Heart right ventricle (tissue), 16 donors: ENCODE data around the gene SIK1. TPM values are rescaled to one million over a fixed set of nuclear protein-coding genes. Genes with fewer than 3 reads are reported as not detected.
"Not testable (repeated sequence)": the region's sequence is repeated elsewhere in the genome, so short reads cannot be mapped to it uniquely, and the experiment has no call there.

ENCODE experiments used
- ATAC-seq, 8 donors: fragments of 200-7000 bp; cut with Tn5 transposase; one replicate each; pipeline ENCODE4 v1.9.1; 2020; ENCODE audit warnings: mild to moderate bottlenecking in 8 of 8, moderate library complexity in 8 of 8, moderate number of reproducible peaks in 1 of 8
- DNase-seq, 2 donors: peaks; one replicate each; pipeline ENCODE4 v3.0.0-alpha.2; 2020
- H3K27ac ChIP-seq, 10 donors: fragments of 200-600 bp; sonication (generic) in 2 of 10; one replicate each; pipeline versions ENCODE4 v1.5.0 to v1.8.0; 2020 to 2022; ENCODE audit warnings: mild to moderate bottlenecking in 3 of 10
- H3K27me3 ChIP-seq, 7 donors: fragments of 200-600 bp; one replicate each; pipeline ENCODE4 v1.8.0; 2021 to 2022; ENCODE audit warnings: mild to moderate bottlenecking in 2 of 7
- H3K36me3 ChIP-seq, 9 donors: fragments of 200-600 bp; sonication (generic) in 1 of 9; one replicate each; pipeline versions ENCODE4 v1.5.0 to v1.8.0; 2020 to 2022; ENCODE audit warnings: mild to moderate bottlenecking in 2 of 9
- H3K4me1 ChIP-seq, 9 donors: fragments of 200-600 bp; sonication (generic) in 1 of 9; one replicate each; pipeline versions ENCODE4 v1.5.0 to v1.8.0; 2020 to 2022; ENCODE audit warnings: mild to moderate bottlenecking in 4 of 9
- H3K4me3 ChIP-seq, 10 donors: fragments of 200-600 bp; sonication (generic) in 2 of 10; one replicate each; pipeline versions ENCODE4 v1.5.0 to v1.8.0; 2020 to 2022; ENCODE audit warnings: mild to moderate bottlenecking in 7 of 10, moderate library complexity in 2 of 10
- H3K9me3 ChIP-seq, 11 donors: fragments of 200-600 bp in 10 of 11; sonication (generic) in 2 of 11; one replicate each; pipeline versions ENCODE4 v1.5.0 to v1.8.0; 2013 to 2022; ENCODE audit warnings: mild to moderate bottlenecking in 2 of 11, control low read depth in 1 of 11, moderate library complexity in 1 of 11
- WGBS, 2 donors: extraction: QIAGEN DNeasy Blood & Tissue Kit; methylation state at CpG; one replicate each; pipeline ENCODE4 v1.1.7; 2013; ENCODE audit warnings: inconsistent platforms in 1 of 2; 5-methylcytosine and 5-hydroxymethylcytosine counted together
- intact Hi-C, 10 donors: fragments of 100-400 bp; cut with DNase I; formaldehyde crosslinking; loops; one replicate each; pipeline versions ENCODE4 v1.11.1 to v1.14.2; 2022
- polyA plus RNA-seq, 2 donors: library from polyadenylated mRNA; stranded (reverse); fragments of 200-250 nt; gene quantifications; one replicate each; pipeline ENCODE4 v1.2.3, GENCODE V29; 2013
- total RNA-seq, 10 donors: library from RNA; stranded (reverse); fragmentation: NEBNext Ultra II Directional in 3 of 10; extraction: Animal tissue kit (Norgen Biotek cat#: 25700) in 3 of 10; gene quantifications; one replicate each; pipeline versions ENCODE4 v1.2.1 to v1.2.4, GENCODE V29; 2021 to 2023
- donor health status: Arrhythmogenic right ventricular cardiomyopathy.
- donor health status: ischemic (EF 13 %, LVEDD 7.1; RV severe dilation, severe dysfunction).
- donor health status: healthy with polysubstance abuse.
- donor health status: DM: no; HTN: yes; CAD: no.
- donor health status: DM: no; HTN: no; CAD: no.
- donor health status: ischemic (EF 25% LVEDD 6.9; RV normal size, moderate dysfunction).
- donor health status: ischemic (EF 25% LVEDD 5.7; RV mildly dilated, moderate dysfunction).
- donor health status: healthy.
- donor health status: DM: yes; HTN: yes; CAD: no.
- donor health status: Ischemic cardiomyopathy.
- donor health status: ischemic (EF 35%, LVEDD 5.7; RV mildly dilated, moderate dysfunction).
- donor health status: nonischemic (EF 11% LVEDD 7.7; RV severe dilation, severe dysfunction).
- donor health status: DM: yes; HTN: yes; CAD: no.
- donor health status: PGD.
- donor health status: ischemic (EF 29% LVEDD 5.4; RV normal size, mild dysfunction).
- donor health status: nonischemic (EF 23%, LVEDD 6.1; RV moderate dilation, normal function).

The SIK1 gene
- total and polyA plus RNA-seq, 12 donors: 3.1 to 109 (median 16.4) TPM

GRCh38 chr21:43439316-43440075, 12.6 kb upstream of the SIK1 start:
- ATAC-seq: peak in 3 of 8 donors; percentile 18 to 65 (median 38)
- H3K27me3 ChIP-seq, H3K4me3 ChIP-seq, H3K36me3 ChIP-seq, H3K4me1 ChIP-seq, H3K9me3 ChIP-seq, intact Hi-C loops, H3K27ac ChIP-seq, DNase-seq: not testable (repeated sequence)
- WGBS, 2 donors: 65% methylated on average over 4 of the region's 6 CpGs; no CpG with 5 or more reads in 1 of the 2 donors

- intact Hi-C loops, H3K36me3 ChIP-seq, H3K27me3 ChIP-seq, H3K4me3 ChIP-seq, ATAC-seq, H3K27ac ChIP-seq, H3K9me3 ChIP-seq, H3K4me1 ChIP-seq, DNase-seq: not testable (repeated sequence)
- WGBS, 2 donors: no CpG with 5 or more reads among the region's 9 CpGs
Observed at GRCh38 chr21:43436272-43436671, 9.3 kb upstream of the SIK1 start.

DNA sequence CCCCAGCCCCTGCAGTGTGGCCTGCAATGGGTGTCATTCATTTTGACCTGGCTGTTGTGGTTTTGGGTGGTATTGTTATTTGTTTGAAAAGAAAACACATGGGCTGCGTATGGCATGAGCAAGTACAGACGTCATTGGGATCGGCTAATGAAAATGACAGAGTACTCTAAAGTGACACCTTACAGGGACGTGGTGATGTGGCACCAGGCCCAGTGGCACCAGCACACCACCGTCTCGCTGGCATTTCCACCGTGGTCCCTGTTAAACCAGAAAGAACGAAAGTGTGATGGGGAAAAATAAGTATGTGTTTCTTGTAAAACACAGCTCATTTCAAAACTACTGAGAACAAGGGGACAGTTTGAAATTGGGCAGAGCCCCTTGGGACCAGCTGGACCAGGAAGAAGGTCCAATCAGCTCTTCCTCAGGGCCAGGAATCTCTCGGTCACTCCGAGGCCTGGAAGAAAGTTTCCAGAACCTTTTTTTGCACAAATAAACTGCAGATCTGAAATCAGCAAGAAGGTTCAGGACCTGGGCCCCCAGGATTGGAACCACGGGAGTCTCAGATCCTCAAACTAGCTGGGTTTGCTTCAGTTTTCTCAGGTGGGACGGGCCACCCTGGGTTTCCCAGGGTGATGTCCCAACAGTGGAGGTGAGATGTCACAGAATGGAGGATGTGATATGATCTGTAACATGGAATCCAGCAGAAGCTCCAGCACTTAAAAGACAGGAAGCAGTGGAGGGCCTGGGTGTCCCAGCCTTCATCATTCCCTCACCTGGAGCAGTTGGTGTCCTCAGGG, 6.6 kb upstream of the SIK1 start:
- H3K36me3 ChIP-seq, ATAC-seq, H3K4me1 ChIP-seq, H3K27ac ChIP-seq, H3K9me3 ChIP-seq, H3K4me3 ChIP-seq, DNase-seq, intact Hi-C loops, H3K27me3 ChIP-seq: not testable (repeated sequence)
- 94% methylated on average over 1 of the region's 12 CpGs; no CpG with 5 or more reads in 1 of the 2 donors for WGBS, 2 donors

DNA sequence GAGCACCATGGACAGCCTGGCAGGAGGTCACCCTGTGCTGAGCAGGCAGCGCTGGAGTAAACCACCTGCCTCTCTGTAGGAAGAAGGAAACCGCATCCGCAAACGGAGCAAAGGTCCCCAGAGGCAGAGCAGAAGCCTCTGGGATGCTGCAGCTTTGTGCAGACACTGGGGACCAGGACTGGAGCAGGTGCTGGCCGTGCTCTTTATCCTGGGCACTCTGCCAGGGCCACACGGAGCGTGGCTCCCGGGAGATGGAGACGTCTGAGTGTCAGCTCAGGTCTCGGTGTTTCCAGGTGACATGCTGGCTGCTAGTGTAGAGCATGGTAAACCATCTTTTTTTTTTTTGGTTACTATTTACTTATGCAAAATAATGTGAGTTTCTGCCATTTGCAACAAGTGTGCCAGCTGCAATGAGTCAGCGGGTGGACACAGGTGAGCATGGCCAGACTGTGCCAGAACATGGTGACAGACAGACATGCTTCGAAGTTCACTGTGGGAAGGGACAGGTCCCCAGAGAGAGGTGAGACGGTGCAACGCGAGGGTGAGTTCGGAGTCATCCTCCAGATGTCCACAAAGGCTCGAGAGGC, 4.0 kb upstream of the SIK1 start:
- H3K27me3 ChIP-seq, DNase-seq, H3K9me3 ChIP-seq, H3K4me3 ChIP-seq, H3K4me1 ChIP-seq, ATAC-seq, H3K27ac ChIP-seq, H3K36me3 ChIP-seq, intact Hi-C loops: not testable (repeated sequence)
- 78% methylated on average over 11 of the region's 17 CpGs; no CpG with 5 or more reads in 1 of the 2 donors for WGBS, 2 donors

GRCh38 chr21:43428964-43429363, 2.0 kb upstream of the SIK1 start:
- H3K27me3 ChIP-seq, DNase-seq, ATAC-seq, H3K4me1 ChIP-seq, H3K9me3 ChIP-seq, intact Hi-C loops, H3K4me3 ChIP-seq, H3K27ac ChIP-seq, H3K36me3 ChIP-seq: not testable (repeated sequence)
- WGBS, 2 donors: no CpG with 5 or more reads among the region's 6 CpGs

- intact Hi-C loops: not testable (repeated sequence)
- WGBS, 2 donors: no CpG with 5 or more reads among the region's 53 CpGs
Observed at GRCh38 chr21:43427242-43427559, 270 bp upstream of the SIK1 start.

GRCh38 chr21:43426004-43426403, 927 bp downstream of the SIK1 start:
- H3K4me3 ChIP-seq, H3K9me3 ChIP-seq, DNase-seq, H3K27ac ChIP-seq, H3K36me3 ChIP-seq, intact Hi-C loops, H3K27me3 ChIP-seq, H3K4me1 ChIP-seq: not testable (repeated sequence)
- WGBS, 2 donors: no CpG with 5 or more reads among the region's 43 CpGs
- ATAC-seq: peak in 4 of 8 donors; percentile 3 to 48 (median 16)

More at GRCh38 chr21:43427242-43427559, 270 bp upstream of the SIK1 start:
- H3K27me3 ChIP-seq, DNase-seq, H3K4me1 ChIP-seq, H3K9me3 ChIP-seq, H3K4me3 ChIP-seq, H3K27ac ChIP-seq, H3K36me3 ChIP-seq: not testable (repeated sequence)
- peak; percentile 86 to 95 (median 88) for ATAC-seq

DNA sequence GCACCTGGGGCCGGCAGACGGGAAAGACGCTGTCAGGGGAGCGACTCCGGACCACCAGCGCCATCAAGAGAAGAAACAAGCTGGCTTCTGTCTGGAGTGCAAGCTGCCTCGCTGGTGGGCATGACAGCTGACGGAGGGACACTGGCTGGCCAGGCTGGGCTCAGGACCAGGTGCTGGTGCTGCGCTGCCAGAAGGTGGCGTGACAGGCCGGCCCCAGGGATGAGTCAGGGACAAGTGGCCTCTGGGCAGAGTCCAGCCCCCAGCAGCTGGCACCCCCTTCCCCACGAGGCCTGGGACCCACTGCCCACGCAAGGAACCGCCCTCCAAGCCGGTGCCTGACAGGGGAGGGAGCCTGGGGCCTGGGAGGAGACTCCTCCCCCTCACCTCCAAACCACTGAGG, 7.5 kb downstream of the SIK1 start:
- not testable (repeated sequence) for H3K4me1 ChIP-seq, ATAC-seq, DNase-seq

DNA sequence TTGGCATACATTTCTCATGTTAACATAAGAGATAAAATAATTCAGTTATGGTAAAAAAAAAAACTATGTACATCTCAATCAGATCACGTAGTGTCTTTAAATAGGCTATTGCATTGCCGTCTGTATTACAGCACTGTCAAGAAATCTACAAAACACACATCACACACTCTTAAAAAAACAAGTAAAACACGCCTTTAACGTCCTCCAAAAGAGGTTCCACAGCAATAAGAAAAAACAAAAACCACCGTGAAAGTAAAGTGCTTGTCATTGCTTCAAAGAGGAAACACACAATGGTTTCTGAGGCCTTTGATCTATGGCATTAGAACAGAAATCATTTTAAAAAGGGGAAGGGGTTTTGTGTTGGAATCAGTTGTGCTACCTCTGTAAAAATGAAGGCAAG, 12.4 kb downstream of the SIK1 start:
- H3K4me1 ChIP-seq, H3K4me3 ChIP-seq, H3K9me3 ChIP-seq, H3K36me3 ChIP-seq, DNase-seq, H3K27ac ChIP-seq, intact Hi-C loops, H3K27me3 ChIP-seq, ATAC-seq: not testable (repeated sequence)
- no CpG with 5 or more reads among the region's 5 CpGs for WGBS, 2 donors

More for the DNA sequence above, 7.5 kb downstream of the SIK1 start:
- H3K9me3 ChIP-seq, H3K36me3 ChIP-seq, H3K27ac ChIP-seq, H3K4me3 ChIP-seq, H3K27me3 ChIP-seq, intact Hi-C loops: not testable (repeated sequence)
- WGBS, 2 donors: no CpG with 5 or more reads among the region's 15 CpGs

- DNase-seq, H3K4me1 ChIP-seq, intact Hi-C loops, H3K36me3 ChIP-seq, H3K27ac ChIP-seq, H3K27me3 ChIP-seq, H3K4me3 ChIP-seq, H3K9me3 ChIP-seq, ATAC-seq: not testable (repeated sequence)
- WGBS, 2 donors: 92% methylated on average over 2 of the region's 28 CpGs; no CpG with 5 or more reads in 1 of the 2 donors
Observed at GRCh38 chr21:43412020-43412788, 14.7 kb downstream of the SIK1 start.
